AG20443 (cell line): Measurements from ENCODE around the gene LONP1.
"Not testable (repeated sequence)": the region's sequence is repeated elsewhere in the genome, so short reads cannot be mapped to it uniquely, and the experiment has no call there.

Source experiments
- DNase-seq: peaks from one replicate; pipeline ENCODE4 v3.0.0; 2012; ENCODE audit warnings: low spot score, mixed read lengths

LONP1 gene

DNA sequence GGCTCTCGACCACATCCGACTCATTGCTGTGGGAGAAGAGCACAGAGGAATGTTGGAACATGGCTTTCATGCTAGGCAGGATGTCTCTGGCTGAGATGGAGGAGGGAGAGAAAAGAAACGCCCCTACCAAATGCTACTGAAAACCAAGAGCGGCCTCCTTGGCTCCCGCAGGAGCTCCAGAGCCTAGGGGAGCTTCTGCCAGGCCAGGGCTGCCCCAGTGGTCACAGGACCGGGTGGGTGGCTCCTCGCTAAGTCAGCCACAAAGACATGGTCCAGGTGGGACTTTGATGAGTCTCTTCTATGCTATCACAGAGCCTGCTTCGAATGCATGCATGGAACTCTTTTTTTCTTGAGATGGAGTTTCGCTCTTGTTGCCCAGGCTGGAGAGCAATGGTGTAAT, 6.7 kb downstream of the LONP1 start:
- DNase-seq, result no peak

DNA sequence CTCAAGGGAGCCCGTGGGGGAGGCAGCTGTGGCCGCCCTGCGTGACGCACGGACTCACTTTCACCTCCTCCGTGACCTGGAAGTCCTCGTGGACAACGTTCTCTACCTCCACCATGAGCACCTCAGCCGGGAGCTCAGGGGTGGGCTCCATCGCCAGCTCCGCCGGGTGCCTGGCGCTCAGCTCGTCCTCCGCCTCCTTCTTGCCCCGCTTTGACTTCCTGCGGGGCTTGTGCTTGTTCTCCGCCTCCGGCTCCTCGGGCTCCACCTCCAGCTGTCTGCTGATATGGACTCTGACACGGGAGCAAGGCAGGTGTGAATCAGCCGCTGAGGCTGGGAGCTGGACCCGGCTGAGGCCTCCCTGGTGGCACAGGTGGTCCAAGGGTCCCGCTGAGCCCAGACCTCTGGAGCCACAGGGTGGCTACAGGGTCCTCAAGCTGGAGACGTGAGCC, 8.2 kb downstream of the LONP1 start:
- DNase-seq, result no peak

DNA sequence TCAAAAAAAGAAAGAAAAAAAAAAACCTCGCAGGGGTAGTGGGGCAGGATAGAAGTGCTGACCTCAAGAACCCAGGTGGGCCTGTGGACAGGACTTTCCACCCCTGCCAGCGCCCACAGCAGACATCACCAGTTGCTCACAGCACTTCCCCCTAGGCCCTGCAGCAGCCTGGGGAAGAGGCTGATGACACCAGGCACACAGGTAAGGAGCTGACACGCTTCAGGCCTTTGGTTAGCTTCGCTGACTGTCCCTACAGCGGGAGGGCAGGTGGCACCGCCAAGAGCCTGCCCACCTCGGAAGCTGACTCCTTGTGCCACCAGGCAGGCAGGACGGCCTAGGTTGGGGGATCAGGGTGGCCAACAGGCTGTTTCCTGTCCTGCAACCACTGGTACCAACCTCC, 8.9 kb downstream of the LONP1 start:
- DNase-seq, result no peak

DNA sequence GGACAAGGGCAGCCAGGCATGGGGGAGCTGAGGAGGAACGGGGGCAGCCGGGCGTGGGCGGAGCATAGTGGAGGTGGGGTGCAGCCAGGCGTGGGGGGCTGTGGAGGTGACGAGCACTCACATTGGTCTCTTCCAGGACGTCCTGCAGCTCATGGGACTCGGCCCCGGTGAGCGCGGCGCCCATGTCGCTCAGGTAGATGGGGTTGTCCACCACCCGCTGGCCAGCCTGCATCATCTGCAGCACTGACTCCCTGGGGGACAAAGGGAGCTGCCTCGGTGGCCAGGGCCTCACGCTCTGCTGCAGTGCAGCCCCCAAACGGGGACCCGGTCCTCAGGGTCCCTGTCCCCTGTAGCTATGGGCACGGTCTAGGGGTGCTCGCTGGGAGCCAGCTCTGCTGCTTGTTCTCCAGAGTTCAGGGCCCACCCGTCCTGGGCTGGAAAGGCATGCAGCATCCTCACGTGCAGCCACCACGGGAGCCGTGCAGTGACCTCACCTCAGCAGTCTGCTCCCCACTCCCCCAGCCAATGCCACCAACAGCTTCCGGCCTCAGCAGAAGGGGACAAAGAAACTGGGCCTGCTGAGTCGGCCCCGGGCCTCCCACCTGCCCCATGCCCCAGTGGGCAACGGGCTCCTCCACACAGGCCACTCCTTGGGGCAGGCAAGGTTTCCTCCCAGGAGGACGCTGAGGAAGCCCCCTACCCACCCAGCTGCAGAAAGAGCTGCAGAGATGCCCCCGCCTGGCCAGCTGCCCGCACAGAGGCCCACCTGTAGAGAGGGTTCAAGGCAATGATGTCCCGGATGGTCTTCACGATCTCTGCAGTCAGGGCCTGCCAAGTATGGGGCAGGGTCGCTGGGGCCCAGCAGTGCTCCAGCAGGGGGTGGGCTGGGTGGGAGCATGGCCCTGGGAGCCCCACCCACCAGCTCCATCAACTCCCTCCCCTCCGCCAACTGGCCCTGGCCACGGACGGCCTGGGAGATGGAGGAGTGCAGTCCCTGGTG, 12.1 kb downstream of the LONP1 start:
- DNase-seq, result no peak

DNA sequence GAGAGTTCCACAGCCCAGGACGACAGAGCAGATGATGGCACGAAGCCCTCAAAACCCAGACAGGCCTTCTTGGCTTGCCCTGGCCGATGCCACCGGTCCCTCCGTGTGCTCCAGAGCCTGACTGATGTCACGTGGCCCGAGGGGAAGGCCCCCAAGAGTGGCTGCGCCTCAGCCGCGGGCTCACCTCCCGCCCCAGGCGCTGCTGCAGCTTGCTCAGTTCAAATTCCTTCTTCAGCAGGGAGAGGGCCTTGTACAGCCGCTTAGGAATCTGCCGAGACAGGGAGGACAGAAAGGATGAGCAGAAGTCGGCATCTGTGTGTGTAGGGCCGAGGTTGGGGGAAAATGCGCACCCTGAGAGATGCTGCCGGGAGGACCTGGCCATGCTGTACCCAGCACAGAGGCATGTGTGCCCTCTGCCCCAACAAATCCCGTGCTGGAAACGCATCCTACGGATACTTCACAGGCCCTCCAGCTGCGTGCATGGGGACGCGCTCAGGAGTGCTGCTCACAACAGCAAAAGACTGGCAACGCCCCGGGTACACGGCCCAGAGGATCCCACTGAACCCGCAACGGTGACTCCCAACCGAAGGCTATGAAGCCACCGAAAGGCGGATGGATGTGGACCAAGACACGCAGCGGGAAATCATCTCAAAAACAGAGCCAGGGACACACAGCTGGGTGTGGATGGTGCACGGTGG, 12.9 kb downstream of the LONP1 start:
- DNase-seq, result no peak

DNA sequence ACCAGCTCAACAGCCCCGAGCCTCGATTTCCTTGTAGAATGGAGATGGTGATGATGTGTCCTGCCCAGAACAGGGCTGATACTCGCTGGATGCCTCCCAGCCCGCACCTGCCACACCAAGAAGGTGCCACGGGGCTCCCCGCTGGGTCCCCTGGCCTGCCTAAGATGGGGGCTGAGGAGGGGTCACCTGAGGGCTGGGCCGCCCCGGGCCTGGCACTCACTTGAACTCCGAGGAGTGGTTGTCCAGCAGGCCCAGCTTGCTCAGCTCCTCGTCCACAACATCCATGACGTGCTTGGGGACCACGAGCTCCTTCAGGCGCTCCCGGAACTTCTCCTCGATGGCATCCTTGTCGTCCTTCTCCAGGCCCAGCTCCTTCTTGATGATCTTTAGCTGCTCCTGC, 14.4 kb downstream of the LONP1 start:
- DNase-seq, result no peak

DNA sequence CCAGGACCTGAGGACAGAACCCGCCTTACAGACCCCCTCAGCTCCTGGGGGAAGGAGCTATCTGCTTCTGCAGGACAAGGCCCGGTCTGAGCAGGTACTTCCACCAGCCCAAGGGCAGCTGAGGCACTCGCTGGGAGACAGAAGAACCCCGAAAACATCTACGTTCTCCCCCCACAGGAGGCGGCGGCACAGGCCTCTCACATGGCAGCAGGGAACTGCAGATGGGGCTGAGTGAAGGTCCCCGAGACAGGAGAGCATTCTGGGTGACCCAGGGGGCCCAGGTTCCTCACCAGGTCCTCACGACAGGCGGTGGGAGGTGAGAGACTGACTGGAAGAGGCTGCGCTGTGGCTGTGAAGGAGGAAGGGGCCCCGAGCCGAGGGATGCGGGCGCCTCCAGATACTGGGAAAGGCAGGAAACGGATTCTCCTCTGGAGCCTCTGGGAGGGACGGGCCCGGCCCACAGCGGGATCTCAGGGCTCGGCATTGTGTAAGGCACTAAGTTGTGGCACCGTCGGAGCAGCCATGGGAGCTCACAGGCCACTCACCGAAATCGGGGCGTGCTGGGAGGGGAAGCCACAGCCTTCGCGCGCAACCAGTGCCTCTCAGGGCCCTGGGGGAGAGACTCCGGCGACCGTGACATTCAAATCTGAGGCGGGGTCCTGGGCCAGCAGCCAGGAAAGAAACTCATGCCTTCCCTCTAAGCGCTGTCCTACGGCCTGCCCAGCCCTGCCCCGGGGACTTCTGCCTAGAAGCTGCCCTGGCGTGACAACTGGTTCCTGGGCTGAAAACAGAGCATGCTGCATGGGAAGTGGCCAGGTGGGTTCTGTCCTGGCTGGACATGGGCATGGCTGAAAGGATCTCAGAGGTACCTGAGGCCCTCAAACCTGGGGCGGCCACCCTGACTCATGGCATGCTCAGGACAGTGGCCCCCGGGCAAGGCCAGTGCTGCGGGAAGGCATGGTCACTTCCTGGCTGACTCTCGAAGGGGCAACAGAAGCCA, 15.8 kb downstream of the LONP1 start:
- no peak for DNase-seq

DNA sequence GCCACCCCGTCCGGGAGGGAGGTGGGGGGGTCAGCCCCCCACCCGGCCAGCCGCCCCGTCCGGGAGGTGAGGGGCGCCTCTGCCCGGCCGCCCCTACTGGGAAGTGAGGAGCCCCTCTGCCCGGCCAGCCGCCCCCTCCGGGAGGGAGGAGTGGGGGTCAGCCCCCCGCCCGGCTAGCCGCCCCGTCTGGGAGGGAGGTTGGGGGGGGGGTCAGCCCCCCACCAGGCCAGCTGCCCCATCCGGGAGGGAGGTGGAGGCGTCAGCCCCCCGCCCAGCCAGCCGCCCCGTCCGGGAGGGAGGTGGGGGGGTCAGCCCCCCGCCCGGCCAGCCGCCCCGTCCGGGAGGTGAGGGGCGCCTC, 17.9 kb downstream of the LONP1 start:
- not testable (repeated sequence) for DNase-seq

DNA sequence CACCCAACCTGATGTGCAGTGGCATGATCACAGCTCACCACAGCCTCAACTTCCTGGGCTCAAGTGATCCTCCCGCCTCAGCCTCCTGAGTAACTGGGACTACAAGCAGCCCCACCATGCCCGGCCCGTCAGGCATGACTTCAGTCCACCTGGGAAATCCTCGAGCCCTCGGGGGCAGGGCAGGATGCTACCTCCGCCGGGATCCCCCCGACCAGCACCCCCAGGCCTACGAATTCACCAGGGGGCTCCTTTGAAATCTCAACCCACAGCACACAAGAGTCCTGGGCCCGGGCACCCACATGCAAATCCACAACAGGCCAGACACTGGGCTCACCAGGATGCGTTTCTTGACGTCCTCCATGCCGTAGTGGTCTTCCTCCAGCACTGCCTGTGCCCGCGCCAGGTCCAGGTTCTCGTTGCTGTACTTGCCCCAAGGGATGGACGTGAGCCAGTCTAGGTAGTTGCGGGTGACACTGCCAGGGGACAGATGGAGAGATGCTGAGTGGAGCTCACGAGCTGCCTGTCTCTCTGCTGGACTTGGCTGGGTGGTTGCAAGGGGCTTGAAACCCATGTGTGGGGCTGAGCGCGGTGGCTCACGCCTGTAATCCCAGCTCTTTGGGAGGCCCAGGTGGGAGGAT, 19.4 kb downstream of the LONP1 start:
- no peak for DNase-seq

DNA sequence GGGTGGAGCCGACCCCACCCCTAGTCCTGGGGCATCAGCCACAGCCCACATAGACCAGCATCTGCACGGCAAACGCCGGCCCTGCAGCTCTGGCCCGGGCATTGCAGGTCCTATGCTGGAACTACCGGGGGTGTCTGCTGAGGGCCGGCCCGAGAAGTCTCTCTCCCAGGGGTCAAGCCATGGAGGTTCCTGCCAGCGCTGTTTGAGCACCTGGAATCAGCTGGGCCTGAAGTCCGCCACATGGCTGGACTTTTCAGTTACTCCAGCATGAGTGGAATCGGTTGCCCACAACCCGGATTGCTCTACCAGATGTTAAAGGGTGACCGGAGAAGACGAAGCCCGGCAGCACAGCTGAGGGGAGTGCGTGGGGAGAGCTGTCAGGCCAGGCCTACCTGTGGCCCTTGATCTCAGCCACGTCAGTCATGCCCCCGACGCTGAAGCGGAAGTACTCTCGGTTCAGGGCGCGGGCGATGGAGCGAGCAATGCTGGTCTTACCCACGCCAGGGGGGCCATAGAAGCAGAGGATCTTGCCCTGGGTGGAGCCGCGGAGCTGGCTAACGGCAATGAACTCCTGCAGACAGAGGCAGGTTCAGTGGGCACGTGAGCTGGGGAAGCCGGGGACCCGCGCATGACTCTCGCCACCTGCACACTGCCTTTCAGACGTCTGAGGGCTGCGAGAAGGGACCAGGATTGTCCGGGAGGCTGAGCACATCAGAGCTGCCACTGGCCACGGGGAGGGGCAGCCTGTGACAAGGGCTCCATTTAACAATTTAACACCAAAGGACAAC, 21.1 kb downstream of the LONP1 start:
- DNase-seq, result no peak

DNA sequence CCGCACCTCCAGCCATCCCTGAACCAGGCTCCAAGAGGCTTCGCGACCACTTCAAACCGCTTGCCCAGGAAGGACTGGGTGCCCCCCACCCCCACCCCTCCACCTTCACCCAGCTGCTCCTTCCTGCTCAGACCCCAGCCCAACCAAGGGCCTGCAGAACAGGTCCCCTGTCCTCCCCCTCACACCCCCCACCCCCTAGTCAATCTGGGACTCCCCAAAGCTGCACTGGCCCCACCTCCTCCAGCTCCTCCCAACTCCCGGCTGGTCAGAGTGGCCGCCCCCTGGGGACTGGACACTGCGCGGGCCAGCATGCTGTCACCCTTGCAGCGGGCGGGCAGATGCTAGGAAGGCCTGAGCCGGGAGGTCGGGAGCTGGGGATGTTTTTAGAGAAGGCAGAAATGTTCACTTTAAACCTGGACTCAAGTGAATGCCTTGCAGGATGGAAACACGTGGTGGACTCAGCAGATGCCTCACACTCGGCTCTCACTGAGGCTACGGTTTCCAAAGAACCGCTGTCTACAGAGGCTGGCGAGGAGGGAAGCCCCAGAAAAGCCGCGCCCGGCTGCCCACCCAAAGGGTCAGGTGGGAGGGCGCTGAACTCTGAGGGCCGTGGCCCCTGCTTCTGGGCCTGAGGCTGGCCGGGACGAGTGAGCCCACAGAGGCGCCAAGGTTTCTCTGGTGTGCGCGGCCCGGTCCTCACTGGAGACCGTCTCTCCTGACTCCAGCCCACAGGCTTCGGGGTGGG, 21.9 kb downstream of the LONP1 start:
- DNase-seq, result no peak

DNA sequence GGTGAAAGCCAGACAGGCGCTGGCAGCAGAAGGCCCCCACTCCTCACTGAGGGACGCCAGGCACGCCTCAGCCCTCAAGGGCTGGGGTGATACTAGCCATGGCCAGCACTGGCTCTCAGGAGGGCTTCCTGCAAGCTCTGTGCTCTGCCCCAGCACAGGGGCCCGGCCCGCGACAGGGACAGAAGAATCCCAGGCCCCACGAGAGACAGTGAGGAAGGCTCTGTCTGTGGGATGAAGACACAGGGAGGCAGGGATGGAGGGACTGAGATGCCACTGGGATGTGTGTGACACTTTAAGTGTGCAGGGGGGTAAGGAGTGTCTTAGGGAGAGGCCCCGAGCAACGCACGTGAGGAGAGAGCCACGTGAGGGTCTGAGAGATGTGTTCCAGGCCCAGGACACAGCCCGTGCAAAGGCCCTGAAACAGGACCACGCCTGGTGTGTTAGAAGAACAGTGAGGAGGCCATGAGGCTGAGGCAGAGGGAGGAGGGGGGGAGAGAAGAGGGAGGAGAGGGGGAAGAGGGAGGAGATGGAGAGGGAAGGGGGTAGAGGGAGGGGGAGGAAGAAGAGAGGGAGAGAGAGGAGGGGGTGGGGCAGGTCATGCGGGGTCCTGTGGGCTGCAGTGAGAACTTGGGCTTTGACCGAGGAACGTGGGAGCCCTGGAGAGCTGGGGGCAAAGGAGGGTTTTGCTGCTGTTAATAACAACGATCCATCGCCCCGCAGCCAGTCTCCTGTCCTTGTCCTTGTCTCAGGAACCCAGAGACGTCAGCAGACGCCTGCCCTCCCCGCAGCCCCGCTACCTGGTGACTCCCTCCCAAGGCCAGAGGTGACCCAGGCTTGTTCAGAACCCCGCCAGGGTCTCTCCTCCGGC, 22.7 kb downstream of the LONP1 start:
- DNase-seq, result no peak

DNA sequence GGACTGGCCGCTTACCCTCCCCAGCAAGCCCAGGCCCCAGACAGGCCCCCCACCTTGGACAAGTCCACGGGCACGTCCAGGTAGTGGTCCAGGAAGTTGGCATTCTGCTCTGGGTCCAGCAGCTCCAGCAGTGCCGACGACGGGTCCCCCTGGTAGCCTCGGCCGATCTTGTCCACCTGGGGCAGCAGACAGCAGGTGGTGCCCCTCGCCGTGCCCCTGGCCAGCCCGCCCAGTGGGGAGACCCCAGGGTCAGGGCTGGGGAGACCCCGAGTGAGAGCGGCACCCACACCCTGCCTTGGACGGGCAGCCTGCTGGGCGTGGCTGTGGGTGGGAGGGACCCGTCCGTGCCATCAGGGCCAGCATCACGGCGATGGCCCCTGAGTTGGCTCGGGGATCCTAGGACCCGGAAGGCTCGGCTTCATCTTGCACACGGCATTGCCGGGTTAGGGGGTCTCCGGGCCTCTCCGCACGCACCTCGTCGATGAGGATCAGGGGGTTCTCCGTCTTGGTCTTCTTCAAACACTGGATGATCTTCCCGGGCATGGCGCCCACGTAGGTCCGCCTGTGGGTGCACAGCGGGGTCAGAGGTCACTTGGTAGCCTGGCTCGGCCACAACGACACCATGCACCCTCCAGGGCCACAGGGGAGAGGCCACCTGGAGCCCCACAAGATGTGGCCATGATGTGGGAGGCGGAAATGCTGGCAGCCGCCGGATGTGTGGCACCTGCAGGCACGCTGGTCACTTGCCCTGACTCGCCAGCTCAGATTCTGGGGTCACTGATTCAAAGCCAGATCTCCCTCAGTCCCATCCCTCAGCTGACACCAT, 23.5 kb downstream of the LONP1 start:
- DNase-seq, result no peak

DNA sequence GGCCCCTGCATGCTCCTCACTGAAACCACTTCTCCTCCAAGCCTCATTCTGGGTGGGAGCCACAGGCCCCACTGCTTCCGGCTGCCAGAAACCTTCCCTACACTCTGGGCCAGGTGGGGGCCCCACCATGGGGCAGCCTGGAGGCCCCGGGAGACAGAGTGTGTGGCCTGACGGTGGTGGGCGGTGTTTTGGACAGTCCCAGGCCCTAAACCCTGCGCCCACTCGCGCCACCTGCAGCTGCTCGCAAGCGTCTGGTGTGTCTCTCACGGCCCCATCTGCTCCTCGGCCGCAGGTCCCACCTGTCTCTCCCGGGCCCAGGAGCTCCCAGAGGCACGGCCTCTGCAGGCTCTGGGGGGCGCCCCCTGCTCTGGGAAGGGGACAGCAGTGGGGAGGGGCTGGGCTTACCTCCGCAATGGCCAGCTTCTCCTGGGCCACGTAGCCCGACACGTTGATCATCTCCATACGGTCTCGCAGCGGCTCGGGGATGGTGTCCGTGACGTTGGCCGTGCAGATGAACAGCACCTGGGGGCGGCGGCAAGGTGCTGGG, 24.2 kb downstream of the LONP1 start:
- no peak for DNase-seq

DNA sequence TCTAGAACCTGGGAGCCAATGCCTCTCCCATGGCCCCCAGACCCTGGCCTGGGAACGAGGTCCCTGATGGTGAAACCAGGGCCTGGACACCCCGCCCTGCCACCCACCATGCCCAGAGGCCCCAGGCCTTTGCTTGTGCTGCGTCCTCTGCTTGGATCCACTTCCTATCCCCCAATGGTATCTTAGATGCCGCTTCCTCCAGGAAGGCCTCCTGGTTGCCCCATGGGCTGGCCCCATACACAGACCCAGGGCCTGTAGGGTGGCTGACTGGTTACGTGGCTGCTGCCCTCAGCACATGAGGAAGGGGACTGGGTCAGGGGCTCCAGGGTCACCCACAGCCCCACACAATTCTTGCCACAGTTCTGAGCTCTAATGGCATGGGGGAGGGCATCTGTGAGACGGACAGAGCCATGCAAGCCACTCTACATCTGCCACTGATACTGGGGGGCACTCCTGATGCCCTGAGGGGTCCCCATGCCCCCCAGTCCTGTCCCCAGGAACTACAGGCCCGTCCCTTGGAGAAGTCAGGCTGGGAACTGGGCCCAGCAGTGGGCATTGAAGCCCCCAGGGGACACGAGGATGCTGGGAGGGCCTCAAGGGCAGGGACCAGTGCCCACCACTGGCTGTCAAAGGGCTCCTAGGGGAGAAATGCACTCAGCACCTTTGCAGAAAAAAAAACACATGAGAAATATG, 24.8 kb downstream of the LONP1 start:
- DNase-seq, result no peak

DNA sequence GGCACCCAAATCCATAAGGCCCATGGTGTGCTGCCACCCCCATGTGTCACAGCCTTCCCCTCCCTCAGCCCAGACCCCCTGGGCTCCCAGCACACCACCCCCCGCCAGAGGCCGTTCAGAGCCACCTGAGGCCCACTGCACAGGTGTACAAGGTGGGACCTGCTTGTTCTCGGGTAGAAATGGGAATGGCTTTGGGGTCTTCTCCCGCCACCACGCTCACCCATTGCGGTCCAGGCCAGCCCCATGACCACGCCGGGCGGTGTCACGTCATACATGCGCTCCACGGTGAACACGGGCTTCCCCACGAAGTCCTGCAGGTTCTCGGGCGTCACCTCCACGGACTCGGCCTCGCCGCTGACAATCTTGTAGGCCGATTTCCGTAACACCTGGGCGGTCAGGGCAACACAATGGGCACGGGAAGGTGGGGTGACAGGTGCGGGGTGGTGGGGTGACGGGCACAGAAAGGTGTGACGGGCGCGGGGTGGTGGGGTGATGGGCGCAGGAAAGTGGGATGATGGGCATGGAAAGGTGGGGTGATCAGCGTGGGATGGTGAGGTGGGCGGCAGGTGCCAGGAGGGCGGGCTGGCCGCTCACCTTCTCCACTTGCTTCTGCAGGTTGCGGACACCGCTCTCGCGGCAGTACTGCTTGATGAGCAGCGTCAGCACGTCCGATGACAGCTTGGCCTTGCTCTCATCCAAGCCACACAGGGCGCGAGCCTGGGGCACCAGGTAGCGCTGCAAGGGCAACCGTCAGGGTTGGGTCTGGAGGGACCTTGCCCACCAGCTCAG, 25.6 kb downstream of the LONP1 start:
- no peak for DNase-seq
